Measurements from ENCODE around the gene DAPK1.

DAPK1 gene

GRCh38 chr9:87503927-87504326 lies 6.3 kb downstream of the DAPK1 start:
- Histone ChIP-seq H3K27me3 (ENCODE audit: insufficient read depth, low read length, poor library complexity) (no peaks in the 10 kb centered on the region), H2AFZ (ENCODE audit: low read depth, low read length) (no peak overlapping the region), H3K27ac (ENCODE audit: low read length) (no peak overlapping the region), H3K79me2 (ENCODE audit: insufficient read depth, low read length) (no peaks in the 10 kb centered on the region), H3K4me2 (ENCODE audit: insufficient read depth, low read length) (no peak overlapping the region), H4K20me1 (ENCODE audit: insufficient read depth, low read length) (no peaks in the 10 kb centered on the region), H3K36me3 (ENCODE audit: insufficient read depth, low read length) (no peaks in the 10 kb centered on the region), H3K9ac (ENCODE audit: low read depth, low read length) (no peak overlapping the region), H3K4me3 (ENCODE audit: low read depth in 1 of 2, low read length in 2 of 2) (no peak overlapping the region), H3K9me3 (ENCODE audit: insufficient read depth, low read length, severe bottlenecking) (no peaks in the 10 kb centered on the region), H3K4me1 (ENCODE audit: insufficient read depth, low read length) (no peaks in the 10 kb centered on the region)
- no peak for DNase-seq
- TF ChIP-seq CTCF (IDR thresholded peaks at IDR 0.05; ENCODE audit: borderline replicate concordance, extremely low read depth, low read length, poor library complexity, severe bottlenecking), result no peak
- no peak for TF ChIP-seq EZH2 (IDR thresholded peaks at IDR 0.05; ENCODE audit: borderline replicate concordance, low read depth, low read length, severe bottlenecking)
- ATAC-seq (ENCODE audit: insufficient read depth, low read depth), result no peak

- no peak overlapping the region for H3K4me3 ChIP-seq (ENCODE audit: low read depth in 1 of 2, low read length in 2 of 2)
- no peak overlapping the region for H3K4me2 ChIP-seq (ENCODE audit: insufficient read depth, low read length)
- no peak overlapping the region for H2AFZ ChIP-seq (ENCODE audit: low read depth, low read length)
- no peak overlapping the region for H3K27ac ChIP-seq (ENCODE audit: low read length)
- no peaks in the 10 kb centered on the region for H3K4me1 ChIP-seq (ENCODE audit: insufficient read depth, low read length)
- no peaks in the 10 kb centered on the region for H4K20me1 ChIP-seq (ENCODE audit: insufficient read depth, low read length)
- H3K36me3 ChIP-seq (ENCODE audit: insufficient read depth, low read length), result no peaks in the 10 kb centered on the region
- no peak for TF ChIP-seq EZH2 (IDR thresholded peaks at IDR 0.05; ENCODE audit: borderline replicate concordance, low read depth, low read length, severe bottlenecking)
- no peak for TF ChIP-seq CTCF (IDR thresholded peaks at IDR 0.05; ENCODE audit: borderline replicate concordance, extremely low read depth, low read length, poor library complexity, severe bottlenecking)
- H3K27me3 ChIP-seq (ENCODE audit: insufficient read depth, low read length, poor library complexity), result no peaks in the 10 kb centered on the region
- H3K9me3 ChIP-seq (ENCODE audit: insufficient read depth, low read length, severe bottlenecking), result no peaks in the 10 kb centered on the region
- H3K9ac ChIP-seq (ENCODE audit: low read depth, low read length), result no peak overlapping the region
- DNase-seq (no peak), ATAC-seq (ENCODE audit: insufficient read depth, low read depth) (no peak)
- no peaks in the 10 kb centered on the region for H3K79me2 ChIP-seq (ENCODE audit: insufficient read depth, low read length)
Measured at GRCh38 chr9:87504938-87505337, 7.3 kb downstream of the DAPK1 start.

- H3K4me3 ChIP-seq (ENCODE audit: low read depth in 1 of 2, low read length in 2 of 2), result no peak overlapping the region
- no peak overlapping the region for H3K9ac ChIP-seq (ENCODE audit: low read depth, low read length)
- ATAC-seq (ENCODE audit: insufficient read depth, low read depth) (no peak), DNase-seq (no peak)
- no peaks in the 10 kb centered on the region for H3K4me1 ChIP-seq (ENCODE audit: insufficient read depth, low read length)
- H3K27ac ChIP-seq (ENCODE audit: low read length), result no peak overlapping the region
- H3K36me3 ChIP-seq (ENCODE audit: insufficient read depth, low read length), result no peaks in the 10 kb centered on the region
- H3K9me3 ChIP-seq (ENCODE audit: insufficient read depth, low read length, severe bottlenecking), result no peaks in the 10 kb centered on the region
- H4K20me1 ChIP-seq (ENCODE audit: insufficient read depth, low read length), result no peaks in the 10 kb centered on the region
- no peak overlapping the region for H3K4me2 ChIP-seq (ENCODE audit: insufficient read depth, low read length)
- no peak overlapping the region for H2AFZ ChIP-seq (ENCODE audit: low read depth, low read length)
- H3K27me3 ChIP-seq (ENCODE audit: insufficient read depth, low read length, poor library complexity), result no peaks in the 10 kb centered on the region
- H3K79me2 ChIP-seq (ENCODE audit: insufficient read depth, low read length), result no peaks in the 10 kb centered on the region
- no peak for TF ChIP-seq CTCF (IDR thresholded peaks at IDR 0.05; ENCODE audit: borderline replicate concordance, extremely low read depth, low read length, poor library complexity, severe bottlenecking)
- no peak for TF ChIP-seq EZH2 (IDR thresholded peaks at IDR 0.05; ENCODE audit: borderline replicate concordance, low read depth, low read length, severe bottlenecking)
Measured at GRCh38 chr9:87505869-87506678, 8.4 kb downstream of the DAPK1 start.

All from DND-41 (cell line).